Activated naive CD4-positive, alpha-beta T cell treated with anti-CD3 and anti-CD28 coated beads, Interleukin-2, amount 50 U/mL, for 24 hours (primary cell): Measurements from ENCODE around the gene DUSP1.
"Not testable (repeated sequence)": the region's sequence is repeated elsewhere in the genome, so short reads cannot be mapped to it uniquely, and the experiment has no call there.

ENCODE experiments used
- H3K27ac Mint-ChIP-seq: one replicate; pipeline ENCODE4 v1.8.0; 2021; ENCODE audit warnings: mild to moderate bottlenecking, mixed read lengths
- H3K27me3 Mint-ChIP-seq: one replicate; pipeline ENCODE4 v1.8.0; 2021; ENCODE audit warnings: mixed read lengths
- H3K36me3 Mint-ChIP-seq: one replicate; pipeline ENCODE4 v1.8.0; 2021; ENCODE audit warnings: mixed read lengths
- H3K4me1 Mint-ChIP-seq: one replicate; pipeline ENCODE4 v1.8.0; 2021; ENCODE audit warnings: mixed read lengths
- H3K4me3 Mint-ChIP-seq: one replicate; pipeline ENCODE4 v1.8.0; 2021; ENCODE audit warnings: mild to moderate bottlenecking, mixed read lengths
- H3K9me3 Mint-ChIP-seq: one replicate; pipeline ENCODE4 v1.8.0; 2021; ENCODE audit warnings: mixed read lengths

Gene DUSP1

GRCh38 chr5:172770675-172771438, at the start of gene DUSP1:
DUSP1 (minus strand) TSS chr5:172771195; CDS start chr5:172770952, 243 bp downstream.
- H3K27me3 Mint-ChIP-seq, result no peaks in the 10 kb centered on the region
- peak within 1 kb of the TSS; percentile 90 for H3K4me3 Mint-ChIP-seq
- peaks cover 70% of the 10 kb centered on the region for H3K4me1 Mint-ChIP-seq
- H3K27ac Mint-ChIP-seq, result peak within 1 kb of the TSS; percentile 97
- H3K9me3 Mint-ChIP-seq, result no peaks in the 10 kb centered on the region
- H3K36me3 Mint-ChIP-seq, result peaks cover 11% of the 10 kb centered on the region

GRCh38 chr5:172820046-172820767, 49.2 kb upstream of the DUSP1 start:
- H3K4me1 Mint-ChIP-seq, result peaks cover 4% of the 10 kb centered on the region
- H3K9me3 Mint-ChIP-seq, result no peaks in the 10 kb centered on the region
- H3K27ac Mint-ChIP-seq, result no peak overlapping the region
- H3K36me3 Mint-ChIP-seq, result peaks cover 2% of the 10 kb centered on the region
- H3K4me3 Mint-ChIP-seq, result no peak overlapping the region
- H3K27me3 Mint-ChIP-seq, result no peaks in the 10 kb centered on the region

- Mint-ChIP-seq H3K4me3 (no peak overlapping the region), H3K27ac (no peak overlapping the region), H3K4me1 (peaks cover 4% of the 10 kb centered on the region), H3K9me3 (no peaks in the 10 kb centered on the region), H3K36me3 (no peaks in the 10 kb centered on the region), H3K27me3 (no peaks in the 10 kb centered on the region)
Measured at GRCh38 chr5:172819569-172819968, 48.6 kb upstream of the DUSP1 start.

DNA sequence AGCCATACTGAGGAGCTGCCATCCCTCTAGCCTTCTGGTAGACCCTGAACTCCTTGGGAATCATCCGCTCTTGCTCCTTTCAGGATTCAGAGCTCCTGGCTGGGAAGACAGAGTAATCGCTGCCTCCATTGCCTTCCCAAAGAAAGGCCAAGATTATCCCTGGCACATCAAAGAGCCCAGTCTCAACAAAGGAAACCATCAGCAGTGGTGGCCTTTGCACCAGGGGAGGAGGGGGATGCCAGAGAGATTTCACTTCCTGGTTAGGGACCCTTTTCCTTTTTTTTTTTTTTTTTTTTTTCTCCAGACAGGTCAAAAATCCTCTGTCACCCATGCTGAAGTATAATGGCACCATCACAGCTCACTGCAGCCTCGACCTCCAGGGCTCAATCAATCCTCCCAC, 47.1 kb upstream of the DUSP1 start:
- H3K27me3 Mint-ChIP-seq, result no peaks in the 10 kb centered on the region
- no peak overlapping the region for H3K4me3 Mint-ChIP-seq
- H3K9me3 Mint-ChIP-seq, result no peaks in the 10 kb centered on the region
- no peak overlapping the region for H3K27ac Mint-ChIP-seq
- peaks cover 4% of the 10 kb centered on the region for H3K4me1 Mint-ChIP-seq
- no peaks in the 10 kb centered on the region for H3K36me3 Mint-ChIP-seq

DNA sequence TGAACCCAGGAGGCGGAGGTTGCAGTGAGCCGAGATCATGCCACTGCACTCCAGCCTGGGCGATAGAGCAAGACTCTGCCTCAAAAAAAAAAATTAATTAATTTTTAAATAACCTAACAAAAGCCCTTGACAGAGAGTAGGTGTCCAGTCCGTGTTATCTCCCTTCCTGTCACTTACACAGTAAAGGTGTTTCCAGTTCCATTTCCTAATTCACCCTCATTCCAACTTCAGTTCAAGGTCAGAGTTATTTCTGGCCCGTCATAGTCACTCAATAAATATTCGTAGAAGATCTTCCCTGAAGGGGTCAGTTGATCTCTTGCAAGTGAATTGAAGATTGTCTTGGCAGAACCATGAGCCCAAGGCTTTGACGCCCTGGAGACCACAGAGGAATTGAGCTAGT, 46.7 kb upstream of the DUSP1 start:
- no peaks in the 10 kb centered on the region for H3K36me3 Mint-ChIP-seq
- peaks cover 4% of the 10 kb centered on the region for H3K4me1 Mint-ChIP-seq
- no peaks in the 10 kb centered on the region for H3K27me3 Mint-ChIP-seq
- no peak overlapping the region for H3K4me3 Mint-ChIP-seq
- no peaks in the 10 kb centered on the region for H3K9me3 Mint-ChIP-seq
- H3K27ac Mint-ChIP-seq, result no peak overlapping the region

GRCh38 chr5:172816925-172817562, 46.0 kb upstream of the DUSP1 start:
- Mint-ChIP-seq H3K4me3 (no peak overlapping the region), H3K27me3 (no peaks in the 10 kb centered on the region), H3K4me1 (peaks cover 4% of the 10 kb centered on the region), H3K9me3 (no peaks in the 10 kb centered on the region), H3K27ac (no peak overlapping the region), H3K36me3 (no peaks in the 10 kb centered on the region)

DNA sequence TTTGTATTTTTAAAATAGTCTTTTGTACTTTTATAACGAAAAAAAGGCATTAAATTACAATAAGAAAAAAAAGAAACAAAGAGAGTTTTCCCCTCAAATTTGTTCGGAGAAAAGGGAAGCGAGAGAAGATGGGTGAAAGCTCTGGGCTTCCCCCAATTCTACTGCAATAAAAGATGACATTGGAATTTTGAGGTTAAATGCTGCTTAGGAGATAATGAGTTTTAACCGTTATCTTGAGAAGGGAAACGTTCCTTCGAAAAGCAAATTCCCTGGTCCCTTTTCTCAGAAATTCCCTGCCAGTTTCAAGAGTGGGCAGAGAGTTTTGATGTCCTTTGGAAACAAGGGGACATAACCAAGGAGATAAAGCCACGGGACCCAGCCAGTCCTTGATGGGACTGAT, 44.6 kb upstream of the DUSP1 start:
- Mint-ChIP-seq H3K36me3 (no peaks in the 10 kb centered on the region), H3K9me3 (no peaks in the 10 kb centered on the region), H3K4me3 (no peak overlapping the region), H3K27ac (no peak overlapping the region), H3K27me3 (no peaks in the 10 kb centered on the region), H3K4me1 (peaks cover 4% of the 10 kb centered on the region)

- not testable (repeated sequence) for H3K4me3 Mint-ChIP-seq, H3K9me3 Mint-ChIP-seq, H3K27me3 Mint-ChIP-seq, H3K27ac Mint-ChIP-seq, H3K36me3 Mint-ChIP-seq
- H3K4me1 Mint-ChIP-seq, result peaks cover 12% of the 10 kb centered on the region
Measured at GRCh38 chr5:172810996-172811395, 40.0 kb upstream of the DUSP1 start.

DNA sequence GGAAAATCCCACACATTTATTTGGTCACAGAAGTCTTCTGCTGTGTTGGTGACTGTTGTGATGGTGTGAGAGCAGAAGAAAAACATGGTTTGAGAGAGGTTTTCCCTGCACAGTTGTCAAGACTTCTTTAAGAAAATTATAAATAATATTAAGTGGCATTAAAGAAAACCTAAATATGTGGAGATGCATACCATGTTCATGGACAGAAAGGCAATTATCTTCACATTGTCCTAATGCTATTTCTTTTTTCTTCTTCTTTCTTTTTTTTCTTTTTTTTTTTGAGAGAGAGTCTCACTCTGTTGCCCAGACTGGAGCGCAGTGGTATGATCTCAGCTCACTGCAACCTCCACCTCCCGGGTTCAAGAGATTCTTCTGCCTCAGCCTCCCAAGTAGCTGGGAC, 38.8 kb upstream of the DUSP1 start:
- peaks cover 12% of the 10 kb centered on the region for H3K4me1 Mint-ChIP-seq
- H3K9me3 Mint-ChIP-seq, result no peaks in the 10 kb centered on the region
- no peak overlapping the region for H3K4me3 Mint-ChIP-seq
- H3K27me3 Mint-ChIP-seq, result no peaks in the 10 kb centered on the region
- H3K36me3 Mint-ChIP-seq, result no peaks in the 10 kb centered on the region
- H3K27ac Mint-ChIP-seq, result no peak overlapping the region

DNA sequence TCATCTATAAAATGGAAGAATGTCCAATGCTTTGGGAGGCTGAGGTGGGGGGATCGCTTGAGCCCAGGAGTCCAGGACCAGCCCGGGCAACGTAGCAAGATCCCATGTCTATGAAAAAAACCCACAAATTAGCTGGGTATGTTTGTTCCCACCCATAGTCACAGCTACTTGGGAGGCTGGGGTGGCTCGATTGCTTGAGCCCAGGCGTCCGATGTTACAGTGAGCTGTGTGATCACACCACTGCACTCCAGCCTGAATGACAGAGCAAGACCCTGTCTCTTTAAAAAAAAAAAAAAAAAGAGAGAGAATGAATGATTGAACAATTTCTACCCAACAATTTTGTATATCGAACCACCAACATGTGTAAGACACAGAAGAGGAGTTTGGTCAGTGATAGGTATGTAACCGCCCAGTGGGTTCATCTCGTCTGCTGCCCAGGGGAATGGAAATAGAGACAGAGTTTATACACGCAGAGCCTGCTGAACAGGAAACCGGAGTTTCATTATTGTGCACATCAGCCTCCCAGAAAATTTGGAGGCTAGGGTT, 36.8 kb upstream of the DUSP1 start:
- Mint-ChIP-seq H3K4me1 (peaks cover 12% of the 10 kb centered on the region), H3K4me3 (peak overlapping the region; percentile 76), H3K27ac (peak overlapping the region; percentile 83), H3K27me3 (no peaks in the 10 kb centered on the region), H3K9me3 (no peaks in the 10 kb centered on the region), H3K36me3 (no peaks in the 10 kb centered on the region)

DNA sequence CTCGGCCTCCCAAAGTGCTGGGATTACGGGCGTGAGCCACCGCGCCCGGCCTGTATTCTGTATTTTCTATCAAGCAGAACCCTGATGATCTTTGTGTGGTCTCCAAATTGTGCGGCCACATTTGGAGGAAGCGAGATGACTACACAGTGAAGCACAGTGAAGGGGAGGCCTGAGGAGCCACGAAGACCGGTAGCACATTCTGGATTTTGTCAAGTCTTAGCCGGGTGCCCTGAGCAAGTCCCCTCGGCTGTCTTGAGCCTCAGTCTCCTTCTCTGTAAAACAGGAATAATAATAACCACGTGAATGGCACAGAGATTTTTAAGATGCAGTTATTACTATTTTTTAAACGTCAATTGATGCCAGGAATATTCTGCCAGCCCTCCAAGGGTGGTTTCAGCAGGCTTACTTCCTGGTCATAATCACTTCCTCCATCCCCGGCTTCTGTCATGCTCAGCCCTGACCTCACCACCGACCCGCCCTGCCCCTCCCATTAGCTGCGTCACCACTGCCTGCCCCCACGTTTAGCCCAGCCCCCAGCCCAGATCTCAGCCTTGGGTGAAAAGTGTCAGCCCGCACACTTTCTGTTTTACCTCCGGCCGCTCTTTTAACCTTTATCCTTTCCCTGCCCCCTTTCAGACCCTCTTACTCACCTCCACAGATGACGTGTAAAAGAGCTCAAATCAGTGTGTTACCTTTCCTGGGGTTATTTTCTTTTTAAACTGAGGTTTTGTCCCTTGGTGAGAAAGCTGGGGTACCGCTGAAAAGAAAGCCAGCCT, 36.1 kb upstream of the DUSP1 start:
- H3K27ac Mint-ChIP-seq, result peak overlapping the region; percentile 83
- peaks cover 12% of the 10 kb centered on the region for H3K4me1 Mint-ChIP-seq
- H3K4me3 Mint-ChIP-seq, result peak overlapping the region; percentile 76
- no peaks in the 10 kb centered on the region for H3K9me3 Mint-ChIP-seq
- no peaks in the 10 kb centered on the region for H3K27me3 Mint-ChIP-seq
- H3K36me3 Mint-ChIP-seq, result no peaks in the 10 kb centered on the region

DNA sequence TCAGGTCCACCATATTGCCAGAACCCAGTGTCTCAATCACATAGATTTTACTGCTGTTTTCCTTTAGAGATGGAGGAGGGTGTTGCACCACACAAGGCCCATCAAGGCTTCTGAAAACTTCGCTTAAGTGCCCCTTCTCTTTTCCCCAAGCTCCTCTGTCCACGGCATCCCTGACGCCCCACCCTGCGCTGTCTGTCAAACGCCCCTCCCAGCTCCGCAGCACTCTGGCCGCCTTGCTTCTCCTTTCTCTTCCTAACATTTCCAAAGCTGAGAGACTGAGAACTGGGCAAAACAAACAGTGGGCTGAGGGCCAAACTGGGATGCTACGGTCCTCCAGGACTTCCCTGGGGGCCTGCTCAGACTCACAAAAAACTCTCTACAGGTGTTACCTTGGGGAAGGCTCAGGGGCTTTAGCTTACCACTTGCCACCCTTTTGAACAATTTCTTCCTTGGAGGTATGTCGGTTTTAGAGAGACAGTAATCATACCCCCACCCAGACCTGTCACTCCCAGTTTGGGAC, 34.8 kb upstream of the DUSP1 start:
- Mint-ChIP-seq H3K9me3 (no peaks in the 10 kb centered on the region), H3K4me1 (peaks cover 12% of the 10 kb centered on the region), H3K4me3 (no peak overlapping the region), H3K27ac (peak overlapping the region; percentile 51), H3K27me3 (no peaks in the 10 kb centered on the region), H3K36me3 (no peaks in the 10 kb centered on the region)

GRCh38 chr5:172805018-172805683, 34.2 kb upstream of the DUSP1 start:
- Mint-ChIP-seq H3K27ac (peak overlapping the region; percentile 43), H3K9me3 (no peaks in the 10 kb centered on the region), H3K4me1 (peaks cover 12% of the 10 kb centered on the region), H3K36me3 (no peaks in the 10 kb centered on the region), H3K27me3 (no peaks in the 10 kb centered on the region), H3K4me3 (no peak overlapping the region)

DNA sequence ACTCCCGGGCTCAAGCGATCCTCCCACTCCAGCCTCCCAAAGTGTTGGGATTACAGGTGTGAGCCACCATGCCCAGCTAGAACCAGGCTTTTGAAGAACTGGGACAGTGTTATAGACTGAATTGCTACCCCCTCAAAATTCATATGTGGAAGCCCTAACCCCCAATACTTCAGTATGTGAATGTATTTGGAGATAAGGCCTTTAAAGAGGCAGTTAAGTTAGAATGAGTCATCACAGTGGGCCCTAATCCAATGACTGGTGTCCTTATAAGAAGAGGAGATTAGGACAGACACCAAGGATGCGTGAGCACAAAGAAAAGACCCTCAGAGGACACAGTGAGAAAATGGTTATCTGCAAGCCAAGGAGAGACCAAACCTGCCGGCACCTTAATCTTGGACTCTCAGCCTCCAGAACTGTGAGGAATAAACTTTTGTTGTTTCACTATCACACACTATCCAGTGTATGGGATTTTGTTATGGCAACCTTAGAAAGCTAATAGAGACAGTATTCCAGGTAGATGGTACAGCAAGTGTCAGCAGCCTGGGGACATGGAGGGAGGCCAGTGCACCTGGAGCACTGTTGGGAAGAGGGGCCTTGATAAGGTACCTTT, 31.7 kb upstream of the DUSP1 start:
- Mint-ChIP-seq H3K36me3 (no peaks in the 10 kb centered on the region), H3K27me3 (no peaks in the 10 kb centered on the region), H3K27ac (no peak overlapping the region), H3K9me3 (no peaks in the 10 kb centered on the region), H3K4me1 (peaks cover 10% of the 10 kb centered on the region), H3K4me3 (no peak overlapping the region)
